H1 (cell line): ENCODE data around the gene LPP. TPM values are rescaled to one million over a fixed set of nuclear protein-coding genes. Genes with fewer than 3 reads are reported as not detected.

Experiments used
- CTCF ChIA-PET: fragments of 300-600 bp; sonication (Branson Sonifier 250); formaldehyde crosslinking; loops from one replicate; lab custom pipeline; 2021; ENCODE audit not compliant: partially characterized antibody; lab: Charles Lee
- POLR2A ChIA-PET: fragments of 300-600 bp; sonication (Branson Sonifier 250); formaldehyde crosslinking; loops from one replicate; lab custom pipeline; 2021; ENCODE audit warnings: inconsistent platforms; ENCODE audit not compliant: partially characterized antibody; lab: Charles Lee
- DNase-seq, 2 experiments: peaks; one replicate each; pipeline versions ENCODE4 v3.0.0 to v3.0.0-alpha.2; 2010 to 2022; ENCODE audit warnings: low spot score in 2 of 2, low read depth in 1 of 2, mixed read lengths in 1 of 2
- FAIRE-seq: peaks from 2 replicates; lab custom pipeline; 2011; peaks lifted over from hg19 to GRCh38; lab: Jason Lieb, UNC
- H2AFZ ChIP-seq: 2 replicates; pipeline ENCODE4 v1.8.1; 2012; ENCODE audit warnings: low read length, inconsistent platforms
- H2AK5ac ChIP-seq: 2 replicates; pipeline ENCODE4 v1.6.1; 2013; ENCODE audit warnings: low read depth, low read length
- H2BK120ac ChIP-seq: replicated peaks from 2 replicates; pipeline ENCODE3; 2013; ENCODE audit warnings: low read depth, low read length, inconsistent platforms
- H2BK12ac ChIP-seq: 2 replicates; pipeline ENCODE4 v1.6.1; 2013; ENCODE audit warnings: low read depth, low read length
- H2BK15ac ChIP-seq: 2 replicates; pipeline ENCODE4 v1.6.1; 2013; ENCODE audit warnings: low read length
- H2BK20ac ChIP-seq: 2 replicates; pipeline ENCODE4 v1.6.1; 2013; ENCODE audit warnings: low read length
- H2BK5ac ChIP-seq: 2 replicates; pipeline ENCODE4 v1.6.1; 2013; ENCODE audit warnings: low read depth, low read length
- H3K14ac ChIP-seq: 2 replicates; pipeline ENCODE4 v1.6.1; 2013; ENCODE audit warnings: inconsistent platforms; ENCODE audit not compliant: insufficient read length
- H3K18ac ChIP-seq: 2 replicates; pipeline ENCODE4 v1.6.1; 2013; ENCODE audit warnings: low read length; ENCODE audit errors: extremely low read depth
- H3K23ac ChIP-seq: 2 replicates; pipeline ENCODE4 v1.6.1; 2013; ENCODE audit warnings: inconsistent platforms; ENCODE audit not compliant: insufficient read length
- H3K23me2 ChIP-seq: 2 replicates; pipeline ENCODE4 v1.6.1; 2013; ENCODE audit warnings: low read depth, low read length
- H3K27ac ChIP-seq: 2 replicates; pipeline ENCODE4 v1.6.1; 2011; ENCODE audit warnings: low read depth, low read length, inconsistent platforms
- H3K27me3 ChIP-seq, 4 experiments: replicated peaks in 1 of 4; 1 replicate in 1 of 4; 2 replicates in 3 of 4; pipeline versions ENCODE4 v1.6.1 to v1.8.1; 2011 to 2013; ENCODE audit warnings: low read length in 3 of 4, mild to moderate bottlenecking in 3 of 4, inconsistent platforms in 2 of 4, mixed read lengths in 2 of 4, moderate library complexity in 1 of 4; ENCODE audit not compliant: control insufficient read depth in 3 of 4, insufficient read depth in 3 of 4; ENCODE audit errors: extremely low read depth in 1 of 4
- H3K36me3 ChIP-seq, 4 experiments: 2 replicates each; pipeline versions ENCODE4 v1.6.1 to v1.8.1; 2011 to 2013; ENCODE audit warnings: mild to moderate bottlenecking in 4 of 4, low read length in 3 of 4, moderate library complexity in 2 of 4, control low read depth in 1 of 4, inconsistent platforms in 1 of 4; ENCODE audit not compliant: insufficient read depth in 4 of 4, control insufficient read depth in 2 of 4
- H3K4ac ChIP-seq: replicated peaks from 2 replicates; pipeline ENCODE3; 2013; ENCODE audit warnings: low read length, low read depth, mixed read lengths, inconsistent platforms; ENCODE audit not compliant: insufficient read length
- H3K4me1 ChIP-seq, 4 experiments: replicated peaks in 1 of 4; 1 replicate in 1 of 4; 2 replicates in 3 of 4; pipeline versions ENCODE4 v1.6.1 to v1.8.1; 2011 to 2013; ENCODE audit warnings: low read length in 3 of 4, inconsistent platforms in 2 of 4, mixed read lengths in 1 of 4; ENCODE audit not compliant: insufficient read depth in 4 of 4, control insufficient read depth in 3 of 4
- H3K4me2 ChIP-seq, 2 experiments: 2 replicates each; pipeline versions ENCODE4 v1.6.1 to v1.8.1; 2011 to 2013; ENCODE audit warnings: low read depth in 2 of 2, low read length in 2 of 2, control low read depth in 1 of 2, inconsistent platforms in 1 of 2, mild to moderate bottlenecking in 1 of 2; ENCODE audit not compliant: insufficient read depth in 1 of 2
- H3K4me3 ChIP-seq, 4 experiments: fragments of 200-600, 300-600 bp in 1 of 4; sonication (generic), shearing (Covaris generic), sonication (Bioruptor Twin) in 1 of 4; 2 replicates each; pipeline versions ENCODE4 v1.5.1 to v1.8.1; 2011 to 2016; ENCODE audit warnings: low read length in 4 of 4, low read depth in 3 of 4, control low read depth in 2 of 4, inconsistent platforms in 2 of 4, mild to moderate bottlenecking in 2 of 4, mixed read lengths in 1 of 4, moderate library complexity in 1 of 4; ENCODE audit not compliant: insufficient read depth in 2 of 4; ENCODE audit errors: extremely low read depth in 1 of 4
- H3K56ac ChIP-seq: replicated peaks from 2 replicates; pipeline ENCODE3; 2013; ENCODE audit warnings: low read depth, mild to moderate bottlenecking, mixed read lengths, low read length, inconsistent platforms; ENCODE audit not compliant: insufficient read length
- H3K79me1 ChIP-seq: 2 replicates; pipeline ENCODE4 v1.6.1; 2013; ENCODE audit warnings: low read depth, low read length, control low read depth
- H3K79me2 ChIP-seq, 2 experiments: 2 replicates each; pipeline versions ENCODE4 v1.6.1 to v1.8.1; 2012 to 2013; ENCODE audit warnings: low read length in 2 of 2, mild to moderate bottlenecking in 2 of 2, inconsistent platforms in 1 of 2; ENCODE audit not compliant: insufficient read depth in 2 of 2, control insufficient read depth in 1 of 2
- H3K9ac ChIP-seq, 4 experiments: replicated peaks in 1 of 4; 1 replicate in 1 of 4; 2 replicates in 3 of 4; pipeline versions ENCODE4 v1.6.1 to v1.8.1; 2011 to 2013; ENCODE audit warnings: low read depth in 3 of 4, low read length in 3 of 4, control low read depth in 2 of 4, mild to moderate bottlenecking in 2 of 4, moderate library complexity in 2 of 4, inconsistent platforms in 1 of 4; ENCODE audit errors: extremely low read depth in 1 of 4
- H3K9me3 ChIP-seq, 2 experiments: 2 replicates each; pipeline versions ENCODE4 v1.6.1 to v1.8.1; 2012 to 2013; ENCODE audit warnings: mild to moderate bottlenecking in 2 of 2, moderate library complexity in 2 of 2, control low read depth in 1 of 2, inconsistent platforms in 1 of 2, low read depth in 1 of 2, low read length in 1 of 2, mixed read lengths in 1 of 2; ENCODE audit not compliant: insufficient read depth in 2 of 2
- H4K20me1 ChIP-seq, 2 experiments: replicated peaks in 1 of 2; 2 replicates each; pipeline versions ENCODE3 to v1.8.1; 2011 to 2013; ENCODE audit warnings: inconsistent platforms in 2 of 2, low read length in 2 of 2, mild to moderate bottlenecking in 1 of 2; ENCODE audit not compliant: insufficient read depth in 2 of 2, control insufficient read depth in 1 of 2
- H4K5ac ChIP-seq: 2 replicates; pipeline ENCODE4 v1.6.1; 2013; ENCODE audit warnings: low read length, low read depth, mixed read lengths, inconsistent platforms; ENCODE audit not compliant: insufficient read length
- H4K8ac ChIP-seq: 2 replicates; pipeline ENCODE4 v1.8.0; 2013; ENCODE audit warnings: mild to moderate bottlenecking, moderate library complexity, low read length, inconsistent platforms; ENCODE audit not compliant: insufficient read depth; ENCODE audit errors: extremely low read depth
- H4K91ac ChIP-seq: replicated peaks from 2 replicates; pipeline ENCODE3; 2013; ENCODE audit warnings: low read length, mixed read lengths, inconsistent platforms; ENCODE audit not compliant: insufficient read length
- ASH2L ChIP-seq: fragments of 200-600, 300-600 bp; sonication (generic); IDR thresholded peaks from one replicate; pipeline ENCODE4 v1.7.1; 2017; ENCODE audit warnings: low read length
- CBX8 ChIP-seq: fragments of 300-800, 300-1000 bp; sonication (generic); IDR thresholded peaks from 2 replicates; pipeline ENCODE4 v1.7.1; 2016; ENCODE audit warnings: low read depth, low read length, borderline replicate concordance
- KDM5A ChIP-seq: fragments of 200-600 bp; IDR thresholded peaks from 2 replicates; pipeline ENCODE4 v1.7.1; 2012; ENCODE audit warnings: mild to moderate bottlenecking, low read length, inconsistent platforms, mixed read lengths
- WGBS, 2 experiments: shearing (Covaris generic) in 1 of 2; methylation state at CpG; one replicate each; pipeline versions ENCODE4 v1.1.6 to v1.1.7; 2013 to 2015; ENCODE audit warnings: low lambda C conversion rate in 2 of 2, mixed read lengths in 2 of 2, inconsistent platforms in 1 of 2, low coverage in 1 of 2, missing lambda C conversion rate in 1 of 2; ENCODE audit not compliant: insufficient replicate concordance in 2 of 2, insufficient coverage in 1 of 2, insufficient read length in 1 of 2; ENCODE audit errors: extremely low coverage in 1 of 2, missing lambda C conversion rate in 1 of 2; 5-methylcytosine and 5-hydroxymethylcytosine counted together
- polyA plus RNA-seq, 7 experiments: library from polyadenylated mRNA; depleted of rRNA in 3 of 7; stranded (reverse) in 5 of 7; unstranded in 2 of 7; fragments of >200 nt in 5 of 7; fragments of 200-250 nt in 2 of 7; gene quantifications; 1 replicate in 5 of 7; 2 replicates in 1 of 7; 4 replicates in 1 of 7; pipeline versions ENCODE4 v1.2.1 to v1.2.3, GENCODE V29; 2011 to 2013; ENCODE audit warnings: missing spikeins in 2 of 7, mixed read lengths in 2 of 7
- total RNA-seq: library from RNA; stranded (reverse); fragmentation: NEBNext Ultra II Directional; extraction: Animal tissue kit (Norgen Biotek cat#: 25700); gene quantifications from 2 replicates; pipeline ENCODE4 v1.2.1, GENCODE V29; 2021
- TF ChIP-seq, protein P1 (sequence below): IDR thresholded peaks from 2 replicates; pipeline ENCODE4 v1.6.1; 2012; ENCODE audit warnings: inconsistent platforms

LPP gene
- total and polyA plus RNA-seq, 2 of the 8 experiments (the other 6 are each of a cell fraction or from before 2014, with no cell fraction given) = 10.0 to 53.3 TPM

DNA sequence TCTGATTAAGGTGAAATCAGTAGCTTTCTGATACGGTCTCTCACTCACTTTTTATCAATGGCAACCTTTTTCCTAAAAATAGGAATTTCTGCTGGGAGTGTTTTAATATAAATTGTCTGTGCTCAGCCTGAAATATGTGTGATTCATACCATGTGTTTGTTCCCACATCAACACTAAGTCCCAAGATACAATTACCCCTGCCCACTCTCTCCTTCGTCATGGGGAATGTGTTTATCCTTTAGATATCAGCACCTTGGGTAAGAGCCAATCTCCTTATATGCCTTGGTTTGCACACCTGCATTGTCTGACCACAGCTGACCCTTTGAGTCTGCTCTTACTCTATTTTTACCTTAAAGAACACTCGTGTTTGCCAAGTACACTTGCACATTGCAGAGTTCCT is 356.4 kb downstream of the LPP start:
- peaks cover 0 to 4% (median under 1%) of the 10 kb centered on the region in 4 experiments; a peak in 1 of 7 replicates for H3K4me1 ChIP-seq
- H2AK5ac ChIP-seq = no peak overlapping the region
- no peak overlapping the region for H3K23ac ChIP-seq
- no peak overlapping the region for H3K14ac ChIP-seq
- no peak overlapping the region for H2BK15ac ChIP-seq
- no peak overlapping the region for H2AFZ ChIP-seq
- 88% methylated on average over 3 of the region's 3 CpGs; no CpG with 5 or more reads in 1 of the 2 experiments for WGBS, 2 experiments
- no peak overlapping the region for H2BK20ac ChIP-seq
- H3K23me2 ChIP-seq = no peaks in the 10 kb centered on the region
- no peak overlapping the region for H3K4me3 ChIP-seq
- no peak overlapping the region for H4K5ac ChIP-seq
- H3K9ac ChIP-seq = no peak overlapping the region
- DNase-seq = no peak
- no peak overlapping the region for H3K27ac ChIP-seq
- H3K27me3 ChIP-seq = no peaks in the 10 kb centered on the region
- H2BK120ac ChIP-seq = no peak overlapping the region
- H2BK5ac ChIP-seq = no peak overlapping the region
- ChIA-PET CTCF (no interaction called here), POLR2A (no interaction called here)
- no peak overlapping the region for H3K4me2 ChIP-seq
- H4K20me1 ChIP-seq = no peaks in the 10 kb centered on the region
- H3K79me2 ChIP-seq = no peaks in the 10 kb centered on the region
- no peaks in the 10 kb centered on the region for H3K79me1 ChIP-seq
- no peak overlapping the region for H2BK12ac ChIP-seq
- no peak for FAIRE-seq
- H3K9me3 ChIP-seq = no peaks in the 10 kb centered on the region
- TF ChIP-seq, protein P1, sequence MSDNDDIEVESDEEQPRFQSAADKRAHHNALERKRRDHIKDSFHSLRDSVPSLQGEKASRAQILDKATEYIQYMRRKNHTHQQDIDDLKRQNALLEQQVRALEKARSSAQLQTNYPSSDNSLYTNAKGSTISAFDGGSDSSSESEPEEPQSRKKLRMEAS = no peak
- TF ChIP-seq CBX8 = no peak
- no peak for TF ChIP-seq ASH2L
- no peak for TF ChIP-seq KDM5A
- H3K4ac ChIP-seq = peak overlapping the region; percentile 44
- no peaks in the 10 kb centered on the region for H3K36me3 ChIP-seq
- no peak overlapping the region for H3K18ac ChIP-seq
- no peak overlapping the region for H3K56ac ChIP-seq
- no peak overlapping the region for H4K91ac ChIP-seq
- H4K8ac ChIP-seq = no peak overlapping the region
